ENCODE results near the gene DLGAP1. TPM values are rescaled to one million over a fixed set of nuclear protein-coding genes. Genes with fewer than 3 reads are reported as not detected.

DLGAP1 gene
- total and polyA plus RNA-seq, 2 of the 4 experiments (the other 2 are of a cell fraction): under 0.01 to 0.09 TPM

DNA sequence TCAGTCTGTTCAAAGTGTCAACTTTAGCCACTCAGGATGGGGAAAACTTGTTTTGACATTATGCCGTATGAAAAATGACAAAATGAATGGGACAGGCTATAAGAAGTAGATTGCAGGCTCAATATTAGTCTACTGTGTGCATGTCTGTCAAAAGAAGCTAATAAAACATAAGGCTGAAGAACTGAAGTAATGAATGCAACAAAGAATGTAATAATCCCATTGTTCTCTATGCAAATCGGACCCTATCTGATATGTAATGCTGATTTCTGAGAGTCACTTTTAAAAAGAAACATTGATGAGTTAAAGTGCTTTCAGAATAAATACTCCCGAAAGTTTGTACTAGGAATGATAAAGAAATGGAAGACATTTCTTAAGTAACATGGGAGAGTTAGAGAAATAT is 172.2 kb downstream of the DLGAP1 start:
- no peak overlapping the region for H3K4ac ChIP-seq (ENCODE audit: low read depth, low read length)
- no peaks in the 10 kb centered on the region for H3K79me1 ChIP-seq (ENCODE audit: low read depth in 1 of 2, low read length in 2 of 2)
- H2BK120ac ChIP-seq (ENCODE audit: low read depth, low read length): no peak overlapping the region
- dilution Hi-C loops (cut with HindIII; ENCODE audit: low sequenced_read_pairs, unreplicated experiment) (no loop called here), in situ Hi-C loops (cut with MboI; ENCODE audit: low sequenced_read_pairs) (no loop called here), intact Hi-C loops (cut with micrococcal nuclease) (no loop called here)
- ChIA-PET CTCF (no interaction called here), POLR2A (ENCODE audit: unreplicated experiment) (no interaction called here)
- ATAC-seq (ENCODE audit: low read depth): no peak
- H4K5ac ChIP-seq (ENCODE audit: low read depth, low read length): no peak overlapping the region
- H2BK5ac ChIP-seq (ENCODE audit: low read depth, low read length, poor library complexity, severe bottlenecking): no peak overlapping the region
- H3K4me2 ChIP-seq (ENCODE audit: low read depth, low read length): no peak overlapping the region
- BruUV-seq (replicated peaks): no TSS peak
- H4K20me1 ChIP-seq (ENCODE audit: insufficient read depth, low read length): no peaks in the 10 kb centered on the region
- no peak overlapping the region for H3K56ac ChIP-seq (ENCODE audit: extremely low read depth, insufficient read depth, low read length)
- H4K8ac ChIP-seq (ENCODE audit: low read depth in 2 of 2, low read length in 2 of 2): no peak overlapping the region
- no peaks in the 10 kb centered on the region for H3K27me3 ChIP-seq (ENCODE audit: control insufficient read depth, insufficient read depth, low read length)
- no peaks in the 10 kb centered on the region for H3K36me3 ChIP-seq (ENCODE audit: control insufficient read depth, insufficient read depth, low read length)
- TF ChIP-seq RCOR1 (IDR thresholded peaks at IDR 0.05; ENCODE audit: insufficient replicate concordance, low read length): no peak
- no peak for TF ChIP-seq POLR2A (IDR thresholded peaks at IDR 0.05; ENCODE audit: low read depth, low read length)
- no peak for TF ChIP-seq NFE2L2 (IDR thresholded peaks at IDR 0.05; ENCODE audit: low read depth, low read length)
- TF ChIP-seq, protein P1, sequence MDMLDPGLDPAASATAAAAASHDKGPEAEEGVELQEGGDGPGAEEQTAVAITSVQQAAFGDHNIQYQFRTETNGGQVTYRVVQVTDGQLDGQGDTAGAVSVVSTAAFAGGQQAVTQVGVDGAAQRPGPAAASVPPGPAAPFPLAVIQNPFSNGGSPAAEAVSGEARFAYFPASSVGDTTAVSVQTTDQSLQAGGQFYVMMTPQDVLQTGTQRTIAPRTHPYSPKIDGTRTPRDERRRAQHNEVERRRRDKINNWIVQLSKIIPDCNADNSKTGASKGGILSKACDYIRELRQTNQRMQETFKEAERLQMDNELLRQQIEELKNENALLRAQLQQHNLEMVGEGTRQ (IDR thresholded peaks at IDR 0.05; ENCODE audit: low read depth, low read length): no peak
- peaks cover 4% of the 10 kb centered on the region; the same call in 1 of the 2 replicates for H3K9me3 ChIP-seq (ENCODE audit: control insufficient read depth, insufficient read depth, low read length)
- H3K9me1 ChIP-seq (ENCODE audit: insufficient read depth, low read length): no peaks in the 10 kb centered on the region
- H3K9ac ChIP-seq (ENCODE audit: low read depth, low read length): no peak overlapping the region
- DNase-seq: no peak
- no peak overlapping the region for H2BK15ac ChIP-seq (ENCODE audit: low read depth, low read length)
- no peak overlapping the region for H2BK20ac ChIP-seq (ENCODE audit: low read depth, low read length)
- H3K23ac ChIP-seq (ENCODE audit: low read depth, low read length): no peak overlapping the region
- no peak overlapping the region for H2AFZ ChIP-seq (replicated peaks; ENCODE audit: low read length, poor library complexity)
- H4K91ac ChIP-seq (ENCODE audit: insufficient read depth, low read depth, low read length): no peak overlapping the region
- no peak overlapping the region for H2AK5ac ChIP-seq (ENCODE audit: low read depth, low read length)
- no peak overlapping the region for H3K14ac ChIP-seq (replicated peaks; ENCODE audit: low read depth, low read length)
- H3K4me3 ChIP-seq (ENCODE audit: insufficient read depth, low read depth, low read length): no peak overlapping the region
- no peak overlapping the region for H3K27ac ChIP-seq (ENCODE audit: insufficient read depth, low read length)
- no peaks in the 10 kb centered on the region for H3K4me1 ChIP-seq (ENCODE audit: control insufficient read depth, insufficient read depth, low read length)
- H3K18ac ChIP-seq (ENCODE audit: low read depth, low read length): no peak overlapping the region
- no CpG with 5 or more reads among the region's 3 CpGs for WGBS, 2 experiments (ENCODE audit: extremely low coverage in 2 of 2, insufficient read length in 1 of 2)
- H2AK9ac ChIP-seq (replicated peaks; ENCODE audit: low read depth, low read length, poor library complexity): no peak overlapping the region
